Cardiac muscle cell (in vitro differentiated cells and primary cell): Measurements from ENCODE around the gene OPA1. TPM values are rescaled to one million over a fixed set of nuclear protein-coding genes. Genes with fewer than 3 reads are reported as not detected.

Experiments used
- DNase-seq, 2 donors: peaks; one replicate each; pipeline versions ENCODE4 v3.0.0 to v3.0.0-alpha.2; 2010 to 2017; ENCODE audit warnings: low read depth in 1 of 2, low spot score in 1 of 2
- H3K27ac ChIP-seq: fragments of 200-600 bp; sonication (generic); 2 replicates; pipeline ENCODE4 v1.5.1; 2016
- H3K27me3 ChIP-seq: fragments of 200-600 bp; sonication (generic); 2 replicates; pipeline ENCODE4 v1.6.0; 2016; ENCODE audit warnings: control low read depth
- H3K36me3 ChIP-seq: fragments of 200-600 bp; sonication (generic); 2 replicates; pipeline ENCODE4 v1.5.1; 2016; ENCODE audit warnings: control low read depth
- H3K4me1 ChIP-seq: fragments of 200-600 bp; sonication (generic); 2 replicates; pipeline ENCODE4 v1.8.1; 2017; ENCODE audit warnings: low read depth, mild to moderate bottlenecking, mixed run types
- H3K4me3 ChIP-seq: fragments of 200-600 bp; sonication (generic); 2 replicates; pipeline ENCODE4 v1.5.1; 2016; ENCODE audit warnings: mild to moderate bottlenecking
- H3K9me3 ChIP-seq: fragments of 200-600 bp; sonication (generic); 2 replicates; pipeline ENCODE4 v1.5.1; 2017; ENCODE audit warnings: low read depth, mild to moderate bottlenecking, control low read depth
- polyA plus RNA-seq: library from polyadenylated mRNA; unstranded; fragments of >200 nt; fragmentation: Nextera tagmentation; extraction: Ambion mirVana; gene quantifications from 2 replicates; pipeline ENCODE4 v1.2.1, GENCODE V29; 2016
- total RNA-seq: library from RNA; depleted of rRNA; stranded (reverse); fragments of >200 nt; gene quantifications from 2 replicates; pipeline ENCODE4 v1.2.3, GENCODE V29; 2016
- TF ChIP-seq, protein P1 (sequence below): IDR thresholded peaks from 2 replicates; pipeline ENCODE4 v1.5.1; 2012; ENCODE audit warnings: low read depth, mild to moderate bottlenecking, low read length

OPA1 gene, protein sequence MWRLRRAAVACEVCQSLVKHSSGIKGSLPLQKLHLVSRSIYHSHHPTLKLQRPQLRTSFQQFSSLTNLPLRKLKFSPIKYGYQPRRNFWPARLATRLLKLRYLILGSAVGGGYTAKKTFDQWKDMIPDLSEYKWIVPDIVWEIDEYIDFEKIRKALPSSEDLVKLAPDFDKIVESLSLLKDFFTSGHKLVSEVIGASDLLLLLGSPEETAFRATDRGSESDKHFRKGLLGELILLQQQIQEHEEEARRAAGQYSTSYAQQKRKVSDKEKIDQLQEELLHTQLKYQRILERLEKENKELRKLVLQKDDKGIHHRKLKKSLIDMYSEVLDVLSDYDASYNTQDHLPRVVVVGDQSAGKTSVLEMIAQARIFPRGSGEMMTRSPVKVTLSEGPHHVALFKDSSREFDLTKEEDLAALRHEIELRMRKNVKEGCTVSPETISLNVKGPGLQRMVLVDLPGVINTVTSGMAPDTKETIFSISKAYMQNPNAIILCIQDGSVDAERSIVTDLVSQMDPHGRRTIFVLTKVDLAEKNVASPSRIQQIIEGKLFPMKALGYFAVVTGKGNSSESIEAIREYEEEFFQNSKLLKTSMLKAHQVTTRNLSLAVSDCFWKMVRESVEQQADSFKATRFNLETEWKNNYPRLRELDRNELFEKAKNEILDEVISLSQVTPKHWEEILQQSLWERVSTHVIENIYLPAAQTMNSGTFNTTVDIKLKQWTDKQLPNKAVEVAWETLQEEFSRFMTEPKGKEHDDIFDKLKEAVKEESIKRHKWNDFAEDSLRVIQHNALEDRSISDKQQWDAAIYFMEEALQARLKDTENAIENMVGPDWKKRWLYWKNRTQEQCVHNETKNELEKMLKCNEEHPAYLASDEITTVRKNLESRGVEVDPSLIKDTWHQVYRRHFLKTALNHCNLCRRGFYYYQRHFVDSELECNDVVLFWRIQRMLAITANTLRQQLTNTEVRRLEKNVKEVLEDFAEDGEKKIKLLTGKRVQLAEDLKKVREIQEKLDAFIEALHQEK
- total RNA-seq (52.0 and 54.4 TPM in 2 replicates), polyA plus RNA-seq (26.6 and 39.0 TPM in 2 replicates)

DNA sequence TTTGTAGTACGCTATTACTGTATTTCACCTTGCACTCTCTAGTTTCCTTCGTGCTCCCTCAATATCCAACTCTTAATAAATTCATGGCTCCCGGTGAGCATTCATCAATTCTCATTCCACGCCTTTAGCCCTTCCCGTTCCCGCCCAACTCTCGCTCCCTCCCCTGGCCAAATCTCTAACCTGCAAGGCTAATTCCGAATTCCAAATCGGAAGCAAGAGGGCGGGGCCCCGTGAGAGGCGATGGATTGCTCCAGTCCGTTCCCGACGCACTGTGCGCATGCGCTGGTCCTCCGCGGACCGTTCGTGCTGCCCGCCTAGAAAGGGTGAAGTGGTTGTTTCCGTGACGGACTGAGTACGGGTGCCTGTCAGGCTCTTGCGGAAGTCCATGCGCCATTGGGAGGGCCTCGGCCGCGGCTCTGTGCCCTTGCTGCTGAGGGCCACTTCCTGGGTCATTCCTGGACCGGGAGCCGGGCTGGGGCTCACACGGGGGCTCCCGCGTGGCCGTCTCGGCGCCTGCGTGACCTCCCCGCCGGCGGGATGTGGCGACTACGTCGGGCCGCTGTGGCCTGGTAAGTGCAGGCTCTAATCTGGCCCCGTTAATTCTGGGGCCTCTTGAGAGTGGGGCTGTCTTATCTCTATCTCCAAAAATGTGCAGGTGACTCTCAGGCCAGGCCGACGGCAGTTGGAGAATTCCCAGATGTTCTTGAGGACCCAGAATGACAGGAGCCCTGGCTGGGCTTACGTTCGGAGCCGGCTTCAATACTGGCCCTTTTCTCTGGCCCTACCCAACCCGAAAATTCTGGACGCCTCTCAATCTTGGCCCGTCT, at the start of gene OPA1:
TSS of gene OPA1 (plus strand) at position 368 of the 827 bp plus-strand sequence. CDS start at position 538, 170 bp downstream.
- H3K27ac ChIP-seq, result peak within 1 kb of the TSS; percentile 93
- H3K9me3 ChIP-seq, result no peaks in the 10 kb centered on the region
- DNase-seq, result peak; percentile 99 to 100
- peak within 1 kb of the TSS; percentile 70 for H3K4me3 ChIP-seq
- no peaks in the 10 kb centered on the region for H3K36me3 ChIP-seq
- H3K4me1 ChIP-seq, result peaks cover 12% of the 10 kb centered on the region
- TF ChIP-seq, protein P1, sequence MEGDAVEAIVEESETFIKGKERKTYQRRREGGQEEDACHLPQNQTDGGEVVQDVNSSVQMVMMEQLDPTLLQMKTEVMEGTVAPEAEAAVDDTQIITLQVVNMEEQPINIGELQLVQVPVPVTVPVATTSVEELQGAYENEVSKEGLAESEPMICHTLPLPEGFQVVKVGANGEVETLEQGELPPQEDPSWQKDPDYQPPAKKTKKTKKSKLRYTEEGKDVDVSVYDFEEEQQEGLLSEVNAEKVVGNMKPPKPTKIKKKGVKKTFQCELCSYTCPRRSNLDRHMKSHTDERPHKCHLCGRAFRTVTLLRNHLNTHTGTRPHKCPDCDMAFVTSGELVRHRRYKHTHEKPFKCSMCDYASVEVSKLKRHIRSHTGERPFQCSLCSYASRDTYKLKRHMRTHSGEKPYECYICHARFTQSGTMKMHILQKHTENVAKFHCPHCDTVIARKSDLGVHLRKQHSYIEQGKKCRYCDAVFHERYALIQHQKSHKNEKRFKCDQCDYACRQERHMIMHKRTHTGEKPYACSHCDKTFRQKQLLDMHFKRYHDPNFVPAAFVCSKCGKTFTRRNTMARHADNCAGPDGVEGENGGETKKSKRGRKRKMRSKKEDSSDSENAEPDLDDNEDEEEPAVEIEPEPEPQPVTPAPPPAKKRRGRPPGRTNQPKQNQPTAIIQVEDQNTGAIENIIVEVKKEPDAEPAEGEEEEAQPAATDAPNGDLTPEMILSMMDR, result peak; percentile 23
- no peaks in the 10 kb centered on the region for H3K27me3 ChIP-seq

- DNase-seq, result no peak
- Histone ChIP-seq H3K36me3 (no peaks in the 10 kb centered on the region), H3K27me3 (no peaks in the 10 kb centered on the region), H3K27ac (no peak overlapping the region), H3K4me1 (no peaks in the 10 kb centered on the region), H3K9me3 (no peaks in the 10 kb centered on the region), H3K4me3 (no peak overlapping the region)
- TF ChIP-seq, protein P1, result no peak
Observed at GRCh38 chr3:193544289-193544688, 48.7 kb upstream of the OPA1 start.

DNA sequence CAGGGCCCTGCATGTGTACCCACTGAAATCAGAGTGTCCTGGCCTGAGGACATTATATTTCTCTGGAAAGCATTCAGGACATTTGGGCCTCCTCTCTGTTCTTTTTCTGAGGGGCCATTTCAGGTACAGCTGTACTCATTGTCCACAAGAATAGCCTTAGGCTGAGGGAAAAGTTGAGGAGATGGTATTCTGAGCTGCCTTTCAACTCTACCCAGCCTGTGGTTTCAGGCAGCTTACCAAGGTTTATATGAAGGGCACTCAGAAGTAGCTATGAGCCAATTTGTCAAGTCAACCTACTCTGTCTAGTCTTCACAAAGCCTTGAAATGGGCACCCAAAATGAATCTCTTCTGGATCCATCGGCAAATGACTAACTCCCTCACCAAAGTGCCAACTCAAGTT, 47.7 kb upstream of the OPA1 start:
- no peak for DNase-seq

DNA sequence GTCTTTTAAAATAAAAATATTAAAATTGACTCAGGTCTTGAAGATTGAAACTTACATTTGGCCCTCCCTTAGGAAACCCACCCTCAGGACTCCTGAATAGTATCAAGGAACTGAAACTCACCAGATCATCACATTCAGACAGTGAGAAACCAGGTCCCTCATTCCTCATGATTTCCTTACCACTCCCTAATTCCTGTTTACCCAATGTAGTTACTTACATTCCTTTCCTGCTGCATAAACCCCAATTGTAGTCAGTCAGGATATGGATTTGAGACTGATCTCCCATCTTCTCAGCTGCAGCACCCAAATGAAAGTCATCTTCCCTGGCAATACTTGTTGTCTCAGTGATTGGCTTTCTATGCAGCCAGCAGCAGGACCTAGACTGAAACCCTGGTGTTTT, 46.9 kb upstream of the OPA1 start:
- no peaks in the 10 kb centered on the region for H3K9me3 ChIP-seq
- H3K36me3 ChIP-seq, result no peaks in the 10 kb centered on the region
- H3K27me3 ChIP-seq, result no peaks in the 10 kb centered on the region
- no peak for DNase-seq
- no peak overlapping the region for H3K27ac ChIP-seq
- H3K4me3 ChIP-seq, result no peak overlapping the region
- H3K4me1 ChIP-seq, result no peaks in the 10 kb centered on the region
- TF ChIP-seq, protein P1, result no peak

More for the DNA sequence above, 47.7 kb upstream of the OPA1 start:
- Histone ChIP-seq H3K4me1 (no peaks in the 10 kb centered on the region), H3K36me3 (no peaks in the 10 kb centered on the region), H3K27ac (no peak overlapping the region), H3K27me3 (no peaks in the 10 kb centered on the region), H3K9me3 (no peaks in the 10 kb centered on the region), H3K4me3 (no peak overlapping the region)
- TF ChIP-seq, protein P1, result no peak

GRCh38 chr3:193548406-193548805, 44.6 kb upstream of the OPA1 start:
- no peak overlapping the region for H3K4me3 ChIP-seq
- no peak for DNase-seq
- TF ChIP-seq, protein P1, result no peak
- no peaks in the 10 kb centered on the region for H3K27me3 ChIP-seq
- H3K4me1 ChIP-seq, result no peaks in the 10 kb centered on the region
- H3K9me3 ChIP-seq, result no peaks in the 10 kb centered on the region
- H3K27ac ChIP-seq, result no peak overlapping the region
- H3K36me3 ChIP-seq, result no peaks in the 10 kb centered on the region
